Measurements from ENCODE around the gene KIAA2012. TPM values are rescaled to one million over a fixed set of nuclear protein-coding genes. Genes with fewer than 3 reads are reported as not detected.
"Not testable (repeated sequence)": the region's sequence is repeated elsewhere in the genome, so short reads cannot be mapped to it uniquely, and the experiment has no call there.

KIAA2012 gene
- total RNA-seq, 1 experiment from 2014 or later, result 0.08 TPM

DNA sequence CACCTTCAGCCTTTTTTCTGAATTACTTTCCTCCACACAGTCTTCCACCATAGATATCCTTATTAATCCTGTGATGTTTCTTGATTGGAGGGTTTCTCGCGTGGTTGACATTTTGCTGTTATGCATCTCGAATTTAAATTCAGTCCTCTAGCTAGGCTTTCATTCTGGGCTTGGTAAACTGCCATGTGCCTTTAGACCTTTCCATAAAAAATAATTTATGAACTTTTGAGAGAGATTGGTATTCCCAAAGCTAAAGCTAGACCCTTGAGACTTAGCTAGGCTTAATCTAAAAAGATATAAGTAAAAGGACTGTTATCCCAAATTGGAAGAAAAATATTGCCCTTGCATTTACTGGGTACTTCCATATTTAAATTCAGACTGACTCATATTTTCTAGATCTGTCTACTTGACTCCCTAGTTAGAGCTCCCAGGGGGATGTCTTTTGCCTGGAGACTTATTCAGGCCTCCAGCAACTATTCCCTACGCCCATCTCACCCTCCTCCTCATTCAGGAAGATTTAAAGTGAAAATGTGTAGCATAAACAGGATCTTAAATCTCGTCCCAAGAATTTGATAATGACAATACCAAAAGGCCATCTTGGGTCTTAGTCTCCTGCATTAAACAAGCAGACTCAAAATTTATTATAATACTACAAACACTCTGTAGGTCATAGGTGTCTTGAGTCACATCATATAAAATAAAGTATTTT is 60.3 kb downstream of the KIAA2012 start:
- Histone ChIP-seq H3K4me3 (no peak overlapping the region), H3K27ac (no peak overlapping the region), H3K27me3 (no peaks in the 10 kb centered on the region), H3K9me3 (replicated peaks) (no peaks in the 10 kb centered on the region), H3K4me1 (no peaks in the 10 kb centered on the region), H3K36me3 (no peaks in the 10 kb centered on the region)
- DNase-seq, result no peak

DNA sequence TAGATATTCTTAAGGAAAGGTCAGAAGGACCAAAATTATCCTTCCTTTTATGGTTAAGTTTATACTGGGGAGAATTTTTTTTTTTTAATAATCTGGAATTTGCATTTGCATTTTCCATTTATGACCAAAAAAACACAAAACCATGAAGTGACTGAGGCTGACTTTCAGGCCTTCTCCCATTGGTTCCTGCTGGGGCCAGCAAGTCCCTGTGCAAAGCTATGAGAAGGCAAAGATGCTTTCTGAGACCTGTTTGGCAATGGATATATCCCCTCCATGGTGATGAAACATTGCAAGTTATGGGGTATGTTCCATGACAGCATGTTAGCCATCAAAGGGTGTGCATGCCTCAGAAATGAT is 60.8 kb downstream of the KIAA2012 start:
- no peaks in the 10 kb centered on the region for H3K9me3 ChIP-seq (replicated peaks)
- H3K27ac ChIP-seq, result no peak overlapping the region
- DNase-seq, result no peak
- no peaks in the 10 kb centered on the region for H3K36me3 ChIP-seq
- no peaks in the 10 kb centered on the region for H3K27me3 ChIP-seq
- no peak overlapping the region for H3K4me3 ChIP-seq
- no peaks in the 10 kb centered on the region for H3K4me1 ChIP-seq

DNA sequence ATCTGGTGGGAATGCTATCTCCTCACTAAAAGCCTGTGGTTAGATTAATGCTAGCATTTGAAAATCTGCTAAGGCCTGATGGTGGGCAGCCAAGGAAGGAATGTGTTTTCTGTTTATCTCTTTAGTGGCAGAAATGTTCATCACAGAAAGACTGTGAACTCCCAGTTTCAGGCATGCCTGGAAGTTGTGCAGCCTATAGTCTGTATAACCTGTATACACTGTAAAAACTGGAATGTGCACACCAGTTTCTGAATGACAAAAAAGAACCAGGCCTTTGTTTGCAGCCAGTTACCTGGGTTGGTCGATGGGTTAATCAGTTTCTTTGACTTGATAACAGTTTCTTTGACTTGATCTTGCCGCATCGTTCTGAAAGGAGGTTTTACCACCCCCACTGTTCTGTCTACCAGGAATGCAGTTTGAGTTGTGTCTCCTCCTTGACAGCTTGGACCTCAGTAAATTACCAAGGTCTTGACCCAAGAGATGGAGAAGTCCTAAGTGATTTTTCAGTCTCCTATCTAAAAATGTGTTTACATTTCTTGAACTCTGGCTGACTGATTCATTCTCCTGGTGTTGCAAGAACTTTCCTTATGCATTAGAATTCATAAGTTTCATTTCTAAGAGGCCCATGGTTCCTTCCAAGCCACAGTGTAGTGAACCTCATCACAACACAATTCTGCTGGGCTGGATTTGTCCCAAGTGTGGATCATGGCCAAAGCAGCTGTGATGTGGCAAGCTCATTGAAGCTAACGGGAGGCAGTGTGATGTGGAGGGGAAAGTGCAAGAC is 62.2 kb downstream of the KIAA2012 start:
- no peak overlapping the region for H3K27ac ChIP-seq
- H3K9me3 ChIP-seq (replicated peaks), result no peaks in the 10 kb centered on the region
- no peaks in the 10 kb centered on the region for H3K4me1 ChIP-seq
- no peaks in the 10 kb centered on the region for H3K36me3 ChIP-seq
- DNase-seq, result no peak
- no peak overlapping the region for H3K4me3 ChIP-seq
- no peaks in the 10 kb centered on the region for H3K27me3 ChIP-seq

DNA sequence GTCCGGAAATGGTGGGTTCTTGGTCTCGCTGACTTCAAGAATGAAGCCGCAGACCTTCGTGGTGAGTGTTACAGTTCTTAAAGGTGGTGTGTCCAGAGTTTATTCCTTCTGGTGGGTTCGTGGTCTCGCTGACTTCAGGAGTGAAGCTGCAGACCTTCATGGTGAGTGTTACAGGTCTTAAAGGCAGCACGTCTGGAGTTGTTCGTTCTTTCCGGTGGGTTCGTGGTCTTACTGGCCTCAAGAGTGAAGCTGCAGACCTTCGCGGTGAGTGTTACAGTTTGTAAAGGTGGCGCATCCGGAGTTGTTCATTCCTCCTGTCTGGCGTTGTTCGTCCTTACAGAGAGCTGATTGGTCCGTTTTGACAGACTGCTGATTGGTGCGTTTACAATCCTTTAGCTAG is 63.0 kb downstream of the KIAA2012 start:
- not testable (repeated sequence) for H3K4me1 ChIP-seq; H3K27me3 ChIP-seq; H3K4me3 ChIP-seq; H3K27ac ChIP-seq; H3K9me3 ChIP-seq (replicated peaks); DNase-seq; H3K36me3 ChIP-seq

DNA sequence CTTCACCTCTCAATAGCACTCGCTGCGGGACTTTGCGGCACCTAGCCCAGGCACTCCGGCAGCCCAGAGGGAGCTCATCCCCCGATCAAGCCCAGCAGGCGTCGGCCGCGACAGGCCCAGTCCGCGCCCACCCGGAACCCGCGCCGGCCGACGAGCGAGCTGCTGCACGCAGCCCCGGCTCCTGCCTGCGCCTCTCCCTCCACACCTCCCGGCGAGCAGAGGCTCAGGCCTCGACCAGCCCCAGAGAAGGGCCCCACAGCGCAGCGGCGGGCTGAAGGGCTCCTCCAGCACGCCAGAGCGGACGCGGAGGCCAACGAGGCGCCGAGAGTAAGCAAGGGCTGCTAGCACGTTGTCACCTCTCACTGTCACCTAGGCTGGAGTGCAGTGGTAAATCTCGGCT is 63.5 kb downstream of the KIAA2012 start:
- DNase-seq, result no peak
- H3K4me3 ChIP-seq, result no peak overlapping the region
- H3K4me1 ChIP-seq, result no peaks in the 10 kb centered on the region
- no peaks in the 10 kb centered on the region for H3K9me3 ChIP-seq (replicated peaks)
- H3K36me3 ChIP-seq, result no peaks in the 10 kb centered on the region
- no peak overlapping the region for H3K27ac ChIP-seq
- H3K27me3 ChIP-seq, result no peaks in the 10 kb centered on the region

DNA sequence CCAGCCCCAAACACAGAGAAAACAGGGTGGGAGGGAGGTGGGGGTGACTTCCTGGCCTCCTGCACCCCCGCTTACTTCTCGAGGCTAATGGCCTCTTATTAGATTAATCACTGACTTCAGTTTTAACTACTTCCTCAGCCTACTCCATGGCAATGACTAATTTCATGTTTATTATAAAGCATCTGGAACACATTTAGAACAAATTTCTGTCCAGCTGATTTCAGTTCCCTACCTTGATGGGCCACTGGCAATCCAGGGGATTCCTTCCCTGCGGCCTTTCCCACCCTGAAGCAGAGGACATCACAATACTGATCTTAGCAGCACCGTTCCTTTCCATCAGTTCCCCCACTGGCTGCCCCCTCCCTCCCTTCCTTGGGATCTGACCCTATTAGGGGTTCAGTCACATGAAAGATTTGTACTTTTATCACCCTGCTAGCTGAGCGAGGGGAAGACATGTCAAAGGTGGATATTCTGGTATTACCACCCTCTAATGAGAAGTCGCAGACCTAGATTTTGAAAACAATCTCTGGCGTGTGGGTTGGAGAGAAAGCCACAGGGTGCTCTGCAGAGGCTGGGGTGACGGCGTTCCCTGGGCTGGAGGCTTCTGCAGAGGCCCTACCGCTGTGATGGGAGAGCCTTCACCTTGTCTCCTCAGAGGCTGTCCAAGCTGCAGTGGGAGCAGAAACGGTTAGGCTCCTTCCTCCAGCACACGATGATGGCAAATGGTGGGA is 67.6 kb downstream of the KIAA2012 start:
- H3K9me3 ChIP-seq (replicated peaks), result no peaks in the 10 kb centered on the region
- no peaks in the 10 kb centered on the region for H3K36me3 ChIP-seq
- no peak overlapping the region for H3K4me3 ChIP-seq
- H3K27me3 ChIP-seq, result no peaks in the 10 kb centered on the region
- H3K27ac ChIP-seq, result no peak overlapping the region
- no peak for DNase-seq
- no peaks in the 10 kb centered on the region for H3K4me1 ChIP-seq

DNA sequence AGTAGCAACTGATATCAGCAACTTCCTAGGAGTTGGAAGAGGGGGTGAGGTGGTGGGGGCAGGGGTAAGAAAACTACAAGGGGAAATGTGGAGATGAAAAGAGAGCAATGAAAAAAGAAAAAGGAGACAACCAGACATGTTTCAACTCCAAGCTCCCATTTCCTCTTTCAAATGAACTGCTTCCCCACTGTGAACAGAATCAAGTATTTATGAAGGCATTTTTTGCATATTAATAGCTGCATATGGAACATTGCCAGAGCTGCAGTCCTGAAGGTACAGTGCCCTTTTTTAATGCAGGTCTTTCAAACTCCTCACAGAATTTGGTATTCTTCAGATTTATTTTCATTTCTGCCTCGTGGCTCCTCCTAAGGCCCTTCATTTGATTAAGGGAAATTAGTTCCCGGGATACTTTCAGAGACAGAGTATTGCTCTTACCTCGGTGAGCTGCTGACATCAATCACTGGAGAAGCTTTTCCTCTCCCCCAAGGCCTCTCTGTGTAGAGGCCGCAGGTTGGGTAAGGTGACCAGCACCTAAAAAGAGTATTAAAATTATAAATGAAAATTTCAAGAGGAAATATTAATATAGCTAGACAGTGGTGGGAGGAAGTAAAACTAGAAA is 68.4 kb downstream of the KIAA2012 start:
- H3K9me3 ChIP-seq (replicated peaks), result no peaks in the 10 kb centered on the region
- H3K27me3 ChIP-seq, result no peaks in the 10 kb centered on the region
- DNase-seq, result no peak
- no peak overlapping the region for H3K4me3 ChIP-seq
- no peaks in the 10 kb centered on the region for H3K4me1 ChIP-seq
- H3K27ac ChIP-seq, result no peak overlapping the region
- no peaks in the 10 kb centered on the region for H3K36me3 ChIP-seq

DNA sequence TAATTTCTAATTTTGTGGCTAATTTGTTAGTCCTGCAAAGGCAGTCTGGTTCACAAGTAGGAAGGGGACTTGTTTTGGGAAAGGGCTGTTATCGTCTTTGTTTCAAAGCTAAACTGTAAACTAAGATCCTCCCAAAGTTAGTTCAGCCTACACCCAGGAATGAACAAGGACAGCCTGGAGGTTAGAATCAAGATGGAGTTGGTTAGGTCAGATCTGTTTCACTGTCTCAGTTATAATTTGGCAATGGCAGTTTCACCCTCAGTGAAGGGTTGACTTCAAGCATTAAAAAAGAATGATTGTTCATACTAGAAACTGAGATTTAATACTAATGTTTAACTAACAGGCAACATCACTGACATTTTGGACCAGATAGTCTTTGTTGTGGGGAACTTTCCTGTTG is 69.5 kb downstream of the KIAA2012 start:
- no peak overlapping the region for H3K4me3 ChIP-seq
- no peaks in the 10 kb centered on the region for H3K27me3 ChIP-seq
- no peaks in the 10 kb centered on the region for H3K36me3 ChIP-seq
- H3K9me3 ChIP-seq (replicated peaks), result no peaks in the 10 kb centered on the region
- no peaks in the 10 kb centered on the region for H3K4me1 ChIP-seq
- no peak for DNase-seq
- no peak overlapping the region for H3K27ac ChIP-seq

DNA sequence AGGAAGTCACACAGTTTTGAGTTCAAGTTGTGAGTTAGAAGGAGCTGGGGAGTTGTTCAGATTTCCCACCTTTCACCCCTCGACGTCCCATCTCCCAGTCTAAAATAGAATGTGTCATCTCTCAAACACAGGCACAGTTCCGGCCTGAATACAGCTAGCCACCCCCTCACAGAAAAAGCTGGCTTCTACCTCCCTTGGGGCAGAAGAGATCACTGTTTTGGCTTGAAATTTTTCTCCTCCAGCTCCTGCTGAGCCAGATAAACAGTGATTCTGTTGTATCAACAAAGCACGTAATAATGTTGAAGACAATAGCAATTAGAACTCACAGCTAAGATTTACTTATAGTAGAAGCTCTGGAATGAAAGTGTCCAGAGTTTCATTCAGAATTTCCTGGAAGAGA is 74.7 kb downstream of the KIAA2012 start:
- H3K27ac ChIP-seq, result no peak overlapping the region
- H3K27me3 ChIP-seq, result peaks cover 9% of the 10 kb centered on the region; the same call in 1 of the 2 replicates
- H3K9me3 ChIP-seq (replicated peaks), result no peaks in the 10 kb centered on the region
- no peaks in the 10 kb centered on the region for H3K36me3 ChIP-seq
- no peaks in the 10 kb centered on the region for H3K4me1 ChIP-seq
- H3K4me3 ChIP-seq, result no peak overlapping the region
- DNase-seq, result no peak

DNA sequence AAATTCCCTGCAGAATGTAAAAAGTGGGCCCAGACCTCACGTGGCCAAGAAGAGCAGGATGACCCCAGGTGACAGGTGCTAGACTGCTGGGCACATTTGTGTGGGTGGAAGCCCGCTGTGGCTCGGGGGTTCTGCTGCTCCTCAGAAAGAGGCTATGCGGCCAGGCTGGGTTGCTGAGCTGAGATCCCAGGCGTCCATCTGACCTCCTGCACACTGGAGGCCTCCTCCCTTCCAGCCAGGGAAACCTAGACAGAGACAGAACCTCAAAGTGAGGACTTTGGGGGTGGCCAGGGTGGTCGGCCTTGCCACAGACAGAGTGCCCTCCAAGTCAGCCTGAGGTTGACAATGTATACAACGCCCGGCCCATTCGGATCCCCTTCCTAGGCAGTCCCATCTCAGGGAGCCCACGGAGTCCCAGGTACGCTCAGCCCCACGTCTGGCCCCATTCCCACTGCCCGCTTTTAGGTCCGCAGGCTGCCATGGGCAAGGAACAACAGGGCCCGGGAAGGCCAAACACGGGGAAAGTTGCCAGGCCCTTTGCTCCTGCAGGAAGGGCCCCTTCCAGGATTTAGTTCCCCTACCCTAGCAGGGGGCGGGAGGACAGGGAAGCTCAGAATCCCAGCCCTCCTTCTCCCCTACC is 75.6 kb downstream of the KIAA2012 start:
- no peak for DNase-seq
- H3K4me1 ChIP-seq, result no peaks in the 10 kb centered on the region; the same call in 1 of the 2 replicates
- no peak overlapping the region for H3K4me3 ChIP-seq
- H3K36me3 ChIP-seq, result no peaks in the 10 kb centered on the region
- no peak overlapping the region for H3K27ac ChIP-seq
- no peaks in the 10 kb centered on the region for H3K9me3 ChIP-seq (replicated peaks)
- H3K27me3 ChIP-seq, result peaks cover 9% of the 10 kb centered on the region; the same call in 1 of the 2 replicates

DNA sequence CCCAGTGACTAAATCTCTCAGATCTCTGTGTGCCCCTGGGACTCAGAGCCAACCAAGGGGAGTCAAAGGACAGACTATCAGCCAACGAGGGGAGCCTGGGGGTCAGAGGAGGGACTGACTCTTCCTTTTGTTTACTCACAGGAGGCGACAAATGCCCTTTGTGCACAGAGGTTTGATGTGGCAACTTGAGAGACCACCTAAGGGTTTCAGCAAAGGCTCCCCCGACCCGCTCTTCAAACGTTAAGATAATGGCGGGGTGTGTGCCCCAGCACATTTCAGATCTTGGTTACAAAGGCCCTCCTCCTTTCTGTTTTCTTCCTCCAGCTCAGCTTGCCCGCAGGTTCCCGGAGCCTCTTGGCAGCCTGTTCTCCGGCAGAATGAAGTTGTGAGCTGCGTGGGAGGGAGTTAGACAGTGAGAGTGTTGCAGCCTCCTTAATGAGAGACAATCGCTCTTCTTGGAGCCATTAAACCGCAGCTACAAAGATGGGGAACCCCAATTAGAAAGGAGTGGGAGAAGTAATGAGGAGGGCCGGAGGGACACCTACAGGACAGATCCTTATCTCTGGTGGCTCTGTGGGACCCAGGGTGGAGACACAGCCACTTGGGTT is 76.2 kb downstream of the KIAA2012 start:
- Histone ChIP-seq H3K36me3 (no peaks in the 10 kb centered on the region), H3K9me3 (replicated peaks) (no peaks in the 10 kb centered on the region), H3K27ac (no peak overlapping the region), H3K4me3 (no peak overlapping the region), H3K27me3 (peaks cover 9% of the 10 kb centered on the region; the same call in 1 of the 2 replicates), H3K4me1 (peaks cover 2% of the 10 kb centered on the region; the same call in 1 of the 2 replicates)
- DNase-seq, result no peak

DNA sequence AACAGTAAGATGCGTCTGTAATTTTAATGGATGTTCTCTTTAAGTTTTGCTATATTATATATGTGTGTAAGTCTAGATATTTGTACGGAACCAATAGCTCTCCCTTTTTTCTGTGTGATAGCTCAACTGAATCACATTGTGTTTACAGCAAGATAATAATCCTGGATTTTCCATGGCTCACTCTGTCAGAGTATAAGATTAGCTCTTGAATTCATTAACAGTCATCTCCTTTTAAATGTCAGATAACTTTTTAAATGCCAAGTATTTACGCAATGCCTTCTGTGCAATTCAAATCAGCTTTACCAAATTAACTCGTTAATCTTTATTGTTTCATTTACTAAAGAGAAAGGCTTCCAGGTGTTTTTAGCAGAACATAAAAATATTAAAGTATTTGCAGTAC is 76.9 kb downstream of the KIAA2012 start:
- H3K36me3 ChIP-seq, result no peaks in the 10 kb centered on the region
- H3K9me3 ChIP-seq (replicated peaks), result no peaks in the 10 kb centered on the region
- H3K4me1 ChIP-seq, result peaks cover 2% of the 10 kb centered on the region; the same call in 1 of the 2 replicates
- no peak for DNase-seq
- no peak overlapping the region for H3K4me3 ChIP-seq
- H3K27ac ChIP-seq, result no peak overlapping the region
- H3K27me3 ChIP-seq, result peaks cover 9% of the 10 kb centered on the region; the same call in 1 of the 2 replicates

DNA sequence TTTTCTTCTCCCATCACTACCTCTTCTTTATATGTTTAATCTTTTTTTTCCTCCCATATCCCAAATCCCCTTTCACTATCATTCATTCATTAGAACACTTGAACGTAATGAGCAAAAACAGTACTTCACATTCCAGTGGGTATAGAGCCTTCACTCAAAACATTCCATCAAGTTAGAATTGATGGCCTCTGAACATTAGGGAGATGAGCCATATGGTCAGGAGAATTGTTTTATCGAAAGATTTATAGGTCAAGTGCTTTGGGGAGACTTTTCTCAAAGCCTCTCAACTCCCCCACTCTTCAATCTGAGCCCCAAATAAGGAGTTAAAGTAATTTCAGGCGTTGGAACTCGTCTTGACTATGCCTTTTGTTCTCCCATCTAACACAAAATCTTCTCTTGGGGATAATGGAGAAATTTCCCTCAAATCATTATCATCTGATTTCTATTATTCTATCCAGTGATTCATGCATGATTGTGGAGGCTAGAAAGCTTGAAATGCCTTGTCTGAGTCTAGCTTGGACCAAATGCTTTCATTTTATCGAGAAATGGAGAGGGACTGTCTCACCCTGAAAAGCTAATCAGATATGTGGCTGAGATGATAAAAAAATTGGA is 79.2 kb downstream of the KIAA2012 start:
- Histone ChIP-seq H3K9me3 (replicated peaks) (no peaks in the 10 kb centered on the region), H3K4me1 (peaks cover 2% of the 10 kb centered on the region; the same call in 1 of the 2 replicates), H3K27ac (no peak overlapping the region), H3K4me3 (no peak overlapping the region), H3K27me3 (peaks cover 9% of the 10 kb centered on the region; the same call in 1 of the 2 replicates), H3K36me3 (no peaks in the 10 kb centered on the region)
- DNase-seq, result no peak

DNA sequence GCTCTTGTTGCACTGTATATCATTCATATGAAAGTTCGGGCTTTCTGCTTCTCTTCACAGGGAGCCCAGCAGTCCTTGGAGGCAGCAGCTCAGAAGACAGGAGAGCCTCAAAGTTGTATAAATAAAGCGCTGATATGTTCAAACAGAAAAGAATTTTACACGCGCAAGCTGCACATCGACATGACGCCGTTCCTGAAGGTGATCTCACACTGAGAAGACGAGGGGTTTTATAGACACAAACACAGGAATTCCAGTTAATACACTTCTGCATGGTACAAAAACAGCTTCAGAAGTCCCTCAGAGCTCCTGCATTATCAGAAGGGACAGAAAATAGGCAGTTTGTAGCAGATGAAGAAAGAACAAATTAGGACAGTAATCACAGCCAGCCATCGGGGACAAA is 81.6 kb downstream of the KIAA2012 start:
- no peak for DNase-seq
- Histone ChIP-seq H3K9me3 (replicated peaks) (no peaks in the 10 kb centered on the region), H3K4me3 (no peak overlapping the region), H3K27ac (no peak overlapping the region), H3K27me3 (peaks cover 5% of the 10 kb centered on the region; the same call in 1 of the 2 replicates), H3K4me1 (peaks cover 2% of the 10 kb centered on the region; the same call in 1 of the 2 replicates), H3K36me3 (no peaks in the 10 kb centered on the region)
